Fibroblast of skin of left quadriceps (primary cell): ENCODE results near the gene PLB1.

Experiments
- DNase-seq, 2 experiments: peaks; one replicate each; pipeline ENCODE4 v3.0.0-alpha.2; 2013; ENCODE audit warnings: low read depth in 2 of 2

The PLB1 gene

GRCh38 chr2:28668106-28668814 lies 172.4 kb downstream of the PLB1 start:
- no peak for DNase-seq

GRCh38 chr2:28668880-28669279 lies 173.0 kb downstream of the PLB1 start:
- no peak for DNase-seq

- DNase-seq: no peak
Measured at GRCh38 chr2:28670856-28671255, 175.0 kb downstream of the PLB1 start.

GRCh38 chr2:28673338-28673737 lies 177.5 kb downstream of the PLB1 start:
- no peak for DNase-seq

- DNase-seq: no peak
Measured at GRCh38 chr2:28674062-28674712, 178.3 kb downstream of the PLB1 start.

- DNase-seq: no peak
Measured at GRCh38 chr2:28674713-28675068, 178.8 kb downstream of the PLB1 start.

- no peak for DNase-seq
Measured at GRCh38 chr2:28676152-28676835, 180.4 kb downstream of the PLB1 start.

GRCh38 chr2:28678175-28678855 lies 182.5 kb downstream of the PLB1 start:
- DNase-seq: no peak

- DNase-seq: no peak
Measured at GRCh38 chr2:28678944-28679343, 183.1 kb downstream of the PLB1 start.

- no peak for DNase-seq
Measured at GRCh38 chr2:28680657-28681056, 184.8 kb downstream of the PLB1 start.

- DNase-seq: no peak
Measured at GRCh38 chr2:28681158-28681571, 185.3 kb downstream of the PLB1 start.

- DNase-seq: peak; percentile 56 to 62
Measured at GRCh38 chr2:28681606-28682005, 185.7 kb downstream of the PLB1 start.

- DNase-seq: peak; percentile 28 to 36
Measured at GRCh38 chr2:28683100-28683706, 187.3 kb downstream of the PLB1 start.

GRCh38 chr2:28684142-28684858 lies 188.4 kb downstream of the PLB1 start:
- no peak for DNase-seq

- DNase-seq: no peak
Measured at GRCh38 chr2:28687171-28687570, 191.3 kb downstream of the PLB1 start.

GRCh38 chr2:28687640-28688385 lies 192.0 kb downstream of the PLB1 start:
- DNase-seq: no peak

- DNase-seq: no peak
Measured at GRCh38 chr2:28688818-28689217, 193.0 kb downstream of the PLB1 start.

- DNase-seq: no peak
Measured at GRCh38 chr2:28689771-28690170, 193.9 kb downstream of the PLB1 start.

GRCh38 chr2:28692411-28692810 lies 196.6 kb downstream of the PLB1 start:
- no peak for DNase-seq

- DNase-seq: no peak
Measured at GRCh38 chr2:28693223-28693622, 197.4 kb downstream of the PLB1 start.
